NCI-H2081 treated with DMSO at 0.1 percent for 48 hours (cell line): Measurements from ENCODE around the gene NLGN1.

Source experiments
- DNase-seq: peaks from one replicate; lab custom pipeline; 2025; lab: John Stamatoyannopoulos, UW

NLGN1 gene

DNA sequence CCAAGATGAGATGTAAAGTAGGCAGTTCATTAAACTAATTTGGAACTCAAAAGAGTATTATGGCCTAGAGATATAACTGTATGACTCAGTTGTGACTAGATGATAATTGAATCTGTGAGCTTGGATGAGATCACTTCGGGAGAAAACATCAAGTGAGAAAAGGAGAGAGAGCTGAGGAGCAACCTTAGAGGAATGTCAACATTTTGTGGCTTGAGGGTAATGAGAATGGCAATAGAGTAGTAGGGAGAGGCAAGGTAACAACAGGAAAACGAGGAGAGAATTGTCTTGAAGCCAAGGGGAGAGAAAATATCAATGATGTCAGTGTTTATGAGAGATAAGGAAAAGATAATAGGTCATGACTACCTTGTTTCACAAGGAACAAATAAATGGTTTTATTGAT, 580.2 kb downstream of the NLGN1 start:
- DNase-seq: no peak

- DNase-seq: no peak
Observed at GRCh38 chr3:173983343-173983742, 585.8 kb downstream of the NLGN1 start.

DNA sequence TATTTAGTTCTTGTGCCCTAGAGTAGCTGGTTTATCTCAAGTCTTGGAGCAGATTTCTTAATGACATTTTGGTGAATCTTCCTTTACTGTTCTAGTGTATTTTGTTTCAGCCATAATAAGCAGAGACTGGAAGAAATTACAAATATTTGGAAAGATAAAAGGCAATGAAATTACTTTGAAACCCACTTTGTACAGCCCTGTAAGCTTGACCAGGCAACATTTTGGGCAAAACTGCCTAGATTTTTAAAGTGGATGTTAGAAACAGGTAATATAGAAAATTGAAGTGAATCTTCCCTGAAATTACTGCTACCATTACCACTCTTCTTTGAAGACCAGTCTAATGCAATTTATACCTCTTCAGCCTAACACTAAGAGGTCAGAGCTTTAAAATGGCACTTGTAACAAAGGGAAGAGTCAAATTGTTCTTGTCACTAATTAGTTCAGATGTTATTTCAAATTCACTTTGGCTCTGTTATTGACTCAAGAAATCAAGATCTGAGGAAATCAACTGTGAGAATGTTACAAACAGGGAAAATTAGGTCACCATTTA, 589.4 kb downstream of the NLGN1 start:
- DNase-seq: no peak

DNA sequence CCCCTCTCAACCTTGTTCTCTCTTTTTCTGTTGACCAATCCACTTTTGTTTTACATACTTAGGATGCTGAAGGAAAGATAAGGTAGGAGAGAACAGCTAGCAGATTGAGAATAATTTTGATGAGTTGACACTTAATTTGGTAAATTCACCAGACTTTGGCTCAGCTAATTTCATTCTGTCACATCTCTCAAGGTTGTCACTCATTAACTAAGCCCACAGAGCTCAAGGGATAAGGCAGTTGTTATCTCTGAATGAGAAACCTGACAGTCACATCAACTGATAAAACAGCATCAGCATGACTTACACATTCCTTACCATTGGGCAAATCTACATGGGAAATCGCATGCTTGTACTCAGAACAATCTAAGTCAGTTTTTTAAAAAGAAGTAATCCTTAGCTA, 591.4 kb downstream of the NLGN1 start:
- no peak for DNase-seq

DNA sequence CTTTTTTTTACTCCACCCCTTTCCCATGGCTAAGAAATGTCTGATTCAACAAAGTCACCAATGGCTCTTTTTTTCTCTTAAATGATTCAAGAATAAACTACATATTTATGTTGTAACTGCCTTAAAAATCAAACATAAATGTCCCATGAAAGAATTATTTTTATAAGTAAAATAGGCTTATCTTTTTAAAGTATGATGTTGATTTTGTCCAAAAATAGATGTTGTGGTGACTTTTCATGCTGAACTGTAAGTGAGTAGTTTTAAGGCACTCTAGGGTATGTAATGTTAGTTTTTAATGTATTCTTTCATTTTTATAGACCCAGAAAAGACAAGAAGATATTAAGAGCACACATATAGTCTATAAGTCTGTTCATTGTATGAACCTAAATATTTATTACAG, 594.9 kb downstream of the NLGN1 start:
- no peak for DNase-seq

DNA sequence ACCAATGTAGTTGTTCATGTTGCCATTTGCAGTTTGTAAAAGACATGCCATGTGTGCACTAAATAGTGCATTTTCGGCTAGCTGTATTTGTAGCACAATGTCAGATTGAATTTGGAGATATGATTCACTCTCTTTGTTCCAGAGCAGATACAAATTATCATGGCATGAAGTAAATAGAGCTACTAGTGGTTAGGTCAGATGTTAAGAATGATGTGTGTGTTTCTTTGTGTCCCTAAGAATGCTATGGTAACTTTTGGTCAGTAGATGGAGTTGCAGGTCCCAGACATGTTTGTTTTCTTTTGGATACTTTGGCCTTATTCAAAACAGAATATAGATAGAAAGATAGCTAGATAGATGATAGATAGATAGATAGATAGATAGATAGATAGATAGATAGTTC, 595.8 kb downstream of the NLGN1 start:
- DNase-seq: peak; percentile 37

DNA sequence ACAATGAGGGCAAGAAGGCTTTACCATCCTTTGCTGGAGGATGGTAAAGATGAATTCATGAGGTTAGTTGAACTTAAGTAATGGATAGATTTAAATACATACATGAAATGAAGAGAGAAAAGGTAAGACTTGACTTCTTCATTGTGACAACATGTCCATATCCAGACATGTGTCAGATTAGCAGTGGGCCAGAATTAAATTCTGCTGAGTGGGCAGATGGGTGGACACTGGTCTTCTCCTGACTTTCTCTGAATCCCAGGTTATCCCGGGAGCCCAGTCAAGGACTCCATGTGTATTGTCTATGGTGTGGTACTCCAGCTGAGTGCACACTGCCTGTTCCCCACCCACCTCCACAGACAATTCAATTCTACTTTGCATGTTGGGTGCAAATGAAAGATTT, 603.1 kb downstream of the NLGN1 start:
- DNase-seq: no peak

- DNase-seq: no peak
Observed at GRCh38 chr3:174002543-174002942, 605.0 kb downstream of the NLGN1 start.

- DNase-seq: no peak
Observed at GRCh38 chr3:174010907-174011306, 613.4 kb downstream of the NLGN1 start.

DNA sequence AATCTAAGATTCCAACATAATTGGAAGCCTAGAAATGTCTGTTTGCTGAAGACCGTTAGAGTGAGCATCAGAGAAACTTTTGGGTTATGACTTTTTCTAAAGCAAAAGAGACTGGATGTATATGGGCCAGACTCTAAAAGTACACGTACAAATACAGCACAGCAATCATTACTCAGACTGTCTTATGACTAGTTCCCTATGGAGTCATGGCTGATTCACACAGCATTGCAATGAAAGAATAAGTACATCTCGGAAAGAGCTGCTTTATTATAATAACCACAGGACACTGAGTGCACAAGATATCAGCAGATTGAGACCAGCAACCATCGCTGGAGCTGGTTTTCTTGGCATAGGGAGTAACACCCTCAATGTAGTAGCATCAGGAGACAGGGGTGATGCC, 618.6 kb downstream of the NLGN1 start:
- DNase-seq: no peak

DNA sequence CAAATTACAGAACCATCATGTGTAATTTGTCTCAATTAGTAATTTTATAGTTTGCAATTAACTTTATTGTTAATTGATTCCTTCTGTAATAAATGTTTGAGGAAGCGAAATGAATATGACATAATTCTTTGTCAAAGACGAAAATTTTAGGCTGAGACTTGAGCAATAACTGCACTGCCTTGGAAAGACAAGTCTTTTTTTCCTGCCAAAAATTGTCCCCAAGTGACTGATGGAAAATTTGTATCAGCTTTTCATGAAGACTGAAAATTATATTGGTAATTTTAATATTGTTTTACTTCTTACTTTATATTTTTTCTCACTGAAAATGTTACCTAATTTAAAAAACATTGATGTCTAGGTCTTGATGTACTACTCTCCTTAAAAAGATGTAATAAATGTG, 622.6 kb downstream of the NLGN1 start:
- no peak for DNase-seq

- DNase-seq: no peak
Observed at GRCh38 chr3:174023421-174023820, 625.9 kb downstream of the NLGN1 start.

GRCh38 chr3:174028673-174029072, 631.1 kb downstream of the NLGN1 start:
- no peak for DNase-seq

DNA sequence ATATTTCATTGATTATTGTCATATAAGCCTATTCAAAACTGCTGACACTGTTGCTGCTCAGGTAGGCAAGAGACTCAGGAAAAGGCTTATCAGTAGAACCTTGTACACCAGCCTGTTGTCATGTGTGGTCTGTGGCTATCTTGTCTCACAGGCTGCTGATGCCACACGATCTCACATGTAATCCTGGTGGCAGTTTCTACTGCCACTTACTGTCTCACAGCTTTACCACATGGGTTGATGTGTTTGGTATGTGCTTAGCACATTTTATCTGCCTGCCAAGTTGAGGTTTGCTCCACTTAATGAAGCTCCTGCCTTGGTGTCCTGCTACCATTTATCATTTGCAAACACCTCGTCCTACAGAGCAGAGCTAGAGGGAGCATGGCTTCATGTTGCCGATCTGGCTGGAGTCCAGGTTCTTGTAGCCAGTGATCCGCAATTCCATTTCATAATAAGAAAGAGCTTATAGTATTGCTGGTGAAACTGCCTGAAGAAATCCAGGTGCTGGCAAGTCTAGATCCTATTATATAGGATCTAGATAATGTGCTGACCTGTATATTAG, 637.9 kb downstream of the NLGN1 start:
- peak; percentile 59 for DNase-seq

DNA sequence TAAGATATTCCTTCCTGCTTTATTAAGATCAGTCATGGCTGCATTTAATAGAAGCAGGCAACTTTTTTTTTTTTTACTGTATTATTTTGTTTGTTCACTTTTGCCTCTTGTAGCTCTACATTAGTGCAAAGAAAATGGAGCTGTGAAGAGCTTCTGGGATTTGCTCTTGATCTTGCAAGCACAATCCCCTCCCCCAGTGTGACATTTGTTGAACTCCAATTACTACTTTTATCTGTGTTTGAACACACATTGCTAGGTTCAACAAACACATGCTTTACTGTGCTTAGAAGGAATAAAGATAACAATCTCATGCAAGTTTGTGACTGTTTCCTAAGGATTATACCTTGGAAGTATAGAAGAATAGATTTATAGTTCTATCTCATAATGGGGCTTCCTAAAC, 648.8 kb downstream of the NLGN1 start:
- DNase-seq: no peak

DNA sequence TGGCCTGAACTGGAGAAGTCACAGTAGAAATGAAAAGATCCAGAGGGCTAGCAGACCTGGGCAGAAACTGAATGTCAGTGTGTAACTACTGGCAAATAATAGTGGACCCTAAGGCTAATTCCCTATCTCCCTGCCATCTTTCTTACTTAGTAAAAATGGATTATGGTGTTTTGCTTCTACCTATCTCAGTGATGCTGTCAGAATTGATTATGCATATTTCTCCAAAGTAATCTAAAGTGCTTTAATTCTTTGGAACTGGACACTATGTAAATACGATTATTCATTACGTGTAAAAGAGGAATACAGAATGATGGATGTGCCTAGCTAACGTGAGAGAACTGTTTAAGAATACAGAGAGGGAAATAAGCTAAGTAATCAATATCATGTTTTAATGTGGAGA, 651.9 kb downstream of the NLGN1 start:
- DNase-seq: no peak

DNA sequence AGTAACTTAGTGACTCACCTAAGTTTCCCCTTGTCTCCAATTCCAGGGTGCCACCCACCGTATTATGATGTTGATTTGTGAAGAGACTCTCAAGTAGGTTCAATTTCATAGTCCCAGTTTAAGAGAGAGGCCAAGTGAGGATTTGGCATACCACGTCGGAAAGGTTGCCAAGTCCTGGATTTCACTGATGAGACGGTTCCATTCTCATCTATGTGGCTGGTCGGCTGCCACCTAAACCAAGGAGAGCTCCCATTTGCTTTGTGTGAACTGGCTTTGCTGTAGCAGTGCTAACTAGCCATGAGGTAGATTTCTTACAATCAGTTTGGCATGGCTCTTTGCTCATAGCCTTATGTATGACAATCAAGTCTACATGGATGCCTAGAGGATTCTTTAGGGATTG, 653.6 kb downstream of the NLGN1 start:
- no peak for DNase-seq

- DNase-seq: no peak
Observed at GRCh38 chr3:174058804-174059203, 661.3 kb downstream of the NLGN1 start.

- no peak for DNase-seq
Observed at GRCh38 chr3:174060431-174060830, 662.9 kb downstream of the NLGN1 start.

DNA sequence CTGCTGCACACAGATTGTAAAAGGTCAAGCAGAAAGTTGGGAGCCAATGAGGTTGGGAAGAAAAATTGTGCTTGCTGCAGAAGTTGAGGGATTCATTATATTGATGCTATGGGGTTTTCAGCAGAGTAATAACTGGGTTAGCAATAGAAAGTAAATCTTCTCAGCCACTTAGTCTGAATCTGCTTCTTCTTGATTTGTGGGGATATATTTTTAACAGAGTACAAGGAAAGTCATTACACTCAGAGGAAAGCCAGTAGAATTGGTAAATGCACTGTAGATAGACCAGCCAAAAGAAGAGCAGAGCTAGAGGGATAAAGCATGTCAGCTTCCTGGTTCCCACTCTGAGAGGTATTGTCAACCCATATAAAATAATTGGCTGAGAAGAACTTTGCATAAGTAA, 663.6 kb downstream of the NLGN1 start:
- DNase-seq: no peak

DNA sequence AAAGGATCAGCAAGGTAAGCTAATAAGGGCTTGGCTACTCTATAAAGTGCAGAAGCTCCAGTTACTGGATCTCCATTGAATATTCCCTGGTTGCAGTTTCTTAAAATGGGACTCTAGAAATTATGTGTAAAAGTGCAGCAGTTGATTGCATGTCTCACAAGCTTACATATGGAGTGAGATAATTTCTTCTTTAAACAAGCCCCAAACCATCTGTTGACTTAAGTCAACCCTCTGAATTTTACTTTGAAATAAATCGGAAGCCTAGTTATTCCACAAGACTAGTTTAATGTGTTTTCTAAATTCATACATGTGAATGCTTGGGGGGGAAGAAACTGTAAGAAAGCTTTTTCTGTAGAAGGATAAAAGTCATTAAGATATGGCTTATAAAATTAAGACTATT, 664.2 kb downstream of the NLGN1 start:
- DNase-seq: no peak

DNA sequence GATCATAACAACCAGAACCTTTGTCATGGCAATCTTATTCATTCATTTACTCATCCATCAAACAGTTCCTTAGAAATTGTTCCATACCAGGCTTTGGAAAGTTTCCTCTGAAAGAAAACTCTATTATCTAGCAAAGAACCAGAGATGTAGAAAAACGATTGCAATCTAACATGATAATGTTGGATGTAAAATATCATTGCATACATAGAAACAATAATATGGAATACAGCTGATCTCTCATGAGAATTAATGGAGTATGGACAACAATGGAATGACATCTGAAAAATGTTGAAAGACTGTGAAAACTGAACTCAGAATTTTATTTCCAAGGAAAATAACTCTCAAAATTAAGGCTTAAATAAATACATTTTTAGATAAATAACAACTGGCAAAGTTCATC, 665.4 kb downstream of the NLGN1 start:
- no peak for DNase-seq

DNA sequence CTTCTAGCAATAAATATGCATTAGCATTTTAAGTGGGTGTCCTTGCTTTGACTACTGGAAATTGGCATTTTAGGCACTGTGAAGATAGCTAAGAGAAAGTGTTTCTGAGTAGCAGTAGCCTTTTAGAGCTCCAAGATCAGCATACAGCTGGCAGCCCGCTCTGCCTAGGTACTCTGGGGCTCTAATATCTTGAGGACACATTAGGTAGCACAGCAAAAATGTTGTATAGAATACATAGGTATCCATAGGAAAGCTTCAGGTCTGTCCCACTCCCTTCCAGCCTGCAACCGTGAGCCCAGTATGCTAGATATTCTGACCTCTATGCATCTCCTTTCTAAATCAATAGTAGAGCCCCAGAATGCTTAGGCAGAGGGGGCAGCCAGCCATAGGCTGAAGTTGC, 670.5 kb downstream of the NLGN1 start:
- no peak for DNase-seq

GRCh38 chr3:174072675-174073074, 675.1 kb downstream of the NLGN1 start:
- DNase-seq: no peak

GRCh38 chr3:174083706-174084105, 686.2 kb downstream of the NLGN1 start:
- no peak for DNase-seq
